IMR-90 (cell line): ENCODE measurements around the gene NFRKB. TPM values are rescaled to one million over a fixed set of nuclear protein-coding genes. Genes with fewer than 3 reads are reported as not detected.

Experiments
- ATAC-seq: fragments of 200-7000 bp; cut with Tn5 transposase; 2 replicates; pipeline ENCODE4 v1.9.1; 2020; ENCODE audit warnings: low read depth, mild to moderate bottlenecking, moderate library complexity
- BruUV-seq: library from RNA; stranded (reverse); fragments of 400-500 nt; replicated peaks from 2 replicates; lab custom pipeline; 2021; lab: Mats Ljungman, UMichigan
- CTCF ChIA-PET: fragments of 300-600 bp; formaldehyde crosslinking; extraction: SDS; loops from one replicate; lab custom pipeline; 2021; ENCODE audit warnings: antibody characterized with exemption; lab: Yijun Ruan, JAX
- POLR2A ChIA-PET: fragments of 300-600 bp; sonication (Branson Sonifier 250); formaldehyde crosslinking; loops from one replicate; lab custom pipeline; 2022; ENCODE audit warnings: antibody characterized with exemption; ENCODE audit not compliant: unreplicated experiment; lab: Charles Lee
- DNase-seq: peaks from one replicate; pipeline ENCODE4 v3.0.0; 2013
- H2AFZ ChIP-seq: replicated peaks from 2 replicates; pipeline ENCODE3; 2013; ENCODE audit warnings: low read length, mild to moderate bottlenecking; ENCODE audit not compliant: poor library complexity
- H2AK5ac ChIP-seq: 2 replicates; pipeline ENCODE4 v1.6.1; 2013; ENCODE audit warnings: low read depth, low read length, inconsistent platforms
- H2AK9ac ChIP-seq: replicated peaks from 2 replicates; pipeline ENCODE3; 2013; ENCODE audit warnings: mild to moderate bottlenecking, low read depth, low read length, moderate library complexity; ENCODE audit not compliant: poor library complexity
- H2BK120ac ChIP-seq: 2 replicates; pipeline ENCODE4 v1.6.1; 2013; ENCODE audit warnings: low read depth, low read length, inconsistent platforms
- H2BK15ac ChIP-seq: 3 replicates; pipeline ENCODE4 v1.6.1; 2013; ENCODE audit warnings: low read depth, low read length, inconsistent platforms
- H2BK20ac ChIP-seq: 2 replicates; pipeline ENCODE4 v1.6.1; 2013; ENCODE audit warnings: low read depth, mild to moderate bottlenecking, inconsistent platforms, low read length, moderate library complexity
- H2BK5ac ChIP-seq: 2 replicates; pipeline ENCODE4 v1.6.1; 2013; ENCODE audit warnings: mild to moderate bottlenecking, low read depth, low read length, inconsistent platforms; ENCODE audit not compliant: poor library complexity, severe bottlenecking
- H3K14ac ChIP-seq: replicated peaks from 2 replicates; pipeline ENCODE4 v1.6.1; 2013; ENCODE audit warnings: low read depth, low read length, inconsistent platforms
- H3K18ac ChIP-seq: 2 replicates; pipeline ENCODE4 v1.6.1; 2013; ENCODE audit warnings: low read depth, low read length, control low read depth
- H3K23ac ChIP-seq: 2 replicates; pipeline ENCODE4 v1.6.1; 2013; ENCODE audit warnings: low read depth, low read length, inconsistent platforms
- H3K27ac ChIP-seq: 2 replicates; pipeline ENCODE4 v1.5.1; 2013; ENCODE audit warnings: mild to moderate bottlenecking, control low read depth, low read length; ENCODE audit not compliant: insufficient read depth
- H3K27me3 ChIP-seq: 2 replicates; pipeline ENCODE4 v1.6.1; 2013; ENCODE audit warnings: low read length; ENCODE audit not compliant: control insufficient read depth, insufficient read depth
- H3K36me3 ChIP-seq: 2 replicates; pipeline ENCODE4 v1.6.1; 2013; ENCODE audit warnings: low read length, mixed read lengths; ENCODE audit not compliant: control insufficient read depth, insufficient read depth
- H3K4ac ChIP-seq: 2 replicates; pipeline ENCODE4 v1.6.1; 2013; ENCODE audit warnings: low read depth, low read length, inconsistent platforms
- H3K4me1 ChIP-seq: 2 replicates; pipeline ENCODE4 v1.6.1; 2013; ENCODE audit warnings: low read length, mixed read lengths; ENCODE audit not compliant: control insufficient read depth, insufficient read depth
- H3K4me2 ChIP-seq: 2 replicates; pipeline ENCODE4 v1.6.1; 2013; ENCODE audit warnings: low read depth, mild to moderate bottlenecking, control low read depth, low read length, moderate library complexity
- H3K4me3 ChIP-seq: 2 replicates; pipeline ENCODE4 v1.5.1; 2013; ENCODE audit warnings: low read depth, mild to moderate bottlenecking, control low read depth, low read length, moderate library complexity; ENCODE audit not compliant: insufficient read depth
- H3K56ac ChIP-seq: 2 replicates; pipeline ENCODE4 v1.6.1; 2013; ENCODE audit warnings: low read length, inconsistent platforms; ENCODE audit not compliant: insufficient read depth; ENCODE audit errors: extremely low read depth
- H3K79me1 ChIP-seq, 2 experiments: 2 replicates each; pipeline ENCODE4 v1.6.1; 2013; ENCODE audit warnings: low read length in 2 of 2, inconsistent platforms in 1 of 2, low read depth in 1 of 2
- H3K9ac ChIP-seq: 2 replicates; pipeline ENCODE4 v1.6.1; 2013; ENCODE audit warnings: low read depth, low read length, control low read depth
- H3K9me1 ChIP-seq: 2 replicates; pipeline ENCODE4 v1.6.1; 2013; ENCODE audit warnings: low read length, inconsistent platforms; ENCODE audit not compliant: insufficient read depth
- H3K9me3 ChIP-seq: 2 replicates; pipeline ENCODE4 v1.6.1; 2013; ENCODE audit warnings: low read length; ENCODE audit not compliant: control insufficient read depth, insufficient read depth
- H4K20me1 ChIP-seq: 2 replicates; pipeline ENCODE4 v1.6.1; 2013; ENCODE audit warnings: low read length, inconsistent platforms; ENCODE audit not compliant: insufficient read depth
- H4K5ac ChIP-seq: 2 replicates; pipeline ENCODE4 v1.6.1; 2013; ENCODE audit warnings: mild to moderate bottlenecking, low read depth, low read length, control low read depth
- H4K8ac ChIP-seq, 2 experiments: 2 replicates each; pipeline ENCODE4 v1.6.1; 2013; ENCODE audit warnings: low read depth in 2 of 2, low read length in 2 of 2, control low read depth in 1 of 2, inconsistent platforms in 1 of 2
- H4K91ac ChIP-seq: 2 replicates; pipeline ENCODE4 v1.6.1; 2013; ENCODE audit warnings: low read depth, low read length, inconsistent platforms; ENCODE audit not compliant: insufficient read depth
- BHLHE40 ChIP-seq: fragments of 150-350 bp; IDR thresholded peaks from 2 replicates; pipeline ENCODE4 v1.6.1; 2016; ENCODE audit warnings: mild to moderate bottlenecking, low read depth, low read length
- CEBPB ChIP-seq: IDR thresholded peaks from 2 replicates; pipeline ENCODE4 v1.6.1; 2012; ENCODE audit warnings: low read depth, low read length, improper control_type of control experiment
- CTCF ChIP-seq: conservative IDR thresholded peaks from 2 replicates; pipeline ENCODE4 v1.5.1; 2012; ENCODE audit warnings: mild to moderate bottlenecking, low read depth, low read length, improper control_type of control experiment
- FOS ChIP-seq: fragments of 150-350 bp; IDR thresholded peaks from 2 replicates; pipeline ENCODE4 v1.6.1; 2016; ENCODE audit warnings: low read depth, low read length
- MAFK ChIP-seq: IDR thresholded peaks from 2 replicates; pipeline ENCODE4 v1.6.1; 2012; ENCODE audit warnings: low read depth, low read length, improper control_type of control experiment
- MAZ ChIP-seq: IDR thresholded peaks from 2 replicates; pipeline ENCODE4 v1.6.1; 2012; ENCODE audit warnings: low read depth, mild to moderate bottlenecking, low read length, improper control_type of control experiment, moderate library complexity, borderline replicate concordance
- MXI1 ChIP-seq: IDR thresholded peaks from 2 replicates; pipeline ENCODE4 v1.6.1; 2012; ENCODE audit warnings: low read depth, mild to moderate bottlenecking, low read length, moderate library complexity, borderline replicate concordance
- NFE2L2 ChIP-seq: fragments of 150-350 bp; IDR thresholded peaks from 2 replicates; pipeline ENCODE4 v1.6.1; 2016; ENCODE audit warnings: low read depth, mild to moderate bottlenecking, low read length
- RAD21 ChIP-seq: IDR thresholded peaks from 2 replicates; pipeline ENCODE4 v1.6.1; 2012; ENCODE audit warnings: low read length, improper control_type of control experiment
- USF2 ChIP-seq: fragments of 150-350 bp; IDR thresholded peaks from 2 replicates; pipeline ENCODE4 v1.6.1; 2017; ENCODE audit warnings: mild to moderate bottlenecking, antibody characterized with exemption, low read length, low read depth
- WGBS, 2 experiments: methylation state at CpG; one replicate each; pipeline versions ENCODE4 v1.1.5 to v1.1.7; 2013; ENCODE audit warnings: missing lambda C conversion rate in 2 of 2; ENCODE audit not compliant: insufficient read length in 1 of 2; ENCODE audit errors: extremely low coverage in 2 of 2; 5-methylcytosine and 5-hydroxymethylcytosine counted together
- dilution Hi-C: fragments of 300-500 bp; cut with HindIII; formaldehyde crosslinking; loops from one replicate; pipeline ENCODE4 v1.14.3; 2018; ENCODE audit warnings: low sequenced_read_pairs; ENCODE audit not compliant: unreplicated experiment
- in situ Hi-C: fragments of 300-500 bp; cut with MboI; formaldehyde crosslinking; loops from 3 replicates; pipeline ENCODE4 v1.14.3; 2019; ENCODE audit warnings: low sequenced_read_pairs, inconsistent platforms, mixed read lengths
- intact Hi-C: fragments of 100-400 bp; cut with micrococcal nuclease; formaldehyde crosslinking; loops from 2 replicates; pipeline ENCODE4 v1.10.0; 2022
- polyA plus RNA-seq, 3 experiments: library from polyadenylated mRNA; depleted of rRNA; stranded (reverse); fragments of >200 nt; gene quantifications; 2 replicates each; pipeline ENCODE4 v1.2.3, GENCODE V29; 2012; ENCODE audit warnings: low replicate concordance in 1 of 3
- total RNA-seq: library from RNA; depleted of rRNA; stranded (reverse); fragments of >200 nt; gene quantifications from 2 replicates; pipeline ENCODE4 v1.2.3, GENCODE V29; 2012

The NFRKB gene
- total and polyA plus RNA-seq, 2 of the 4 experiments (the other 2 are of a cell fraction): 15.2 to 28.9 TPM

- Histone ChIP-seq H2AFZ (no peak overlapping the region), H2BK5ac (no peak overlapping the region), H4K20me1 (peaks cover 4% of the 10 kb centered on the region; the same call in 1 of the 2 replicates), H3K36me3 (peaks cover 5% of the 10 kb centered on the region), H2BK20ac (no peak overlapping the region), H3K4ac (no peak overlapping the region), H3K56ac (no peak overlapping the region), H3K79me1 (no peaks in the 10 kb centered on the region), H3K14ac (no peak overlapping the region), H2AK9ac (no peak overlapping the region), H2AK5ac (no peak overlapping the region), H3K27ac (no peak overlapping the region), H4K8ac (no peak overlapping the region), H4K91ac (no peak overlapping the region), H3K9me3 (no peaks in the 10 kb centered on the region), H3K9me1 (no peaks in the 10 kb centered on the region), H3K23ac (no peak overlapping the region), H3K9ac (no peak overlapping the region), H3K4me3 (no peak overlapping the region), H3K4me2 (no peak overlapping the region), H3K27me3 (no peaks in the 10 kb centered on the region), H3K18ac (no peak overlapping the region), H2BK15ac (no peak overlapping the region), H3K4me1 (no peaks in the 10 kb centered on the region), H2BK120ac (no peak overlapping the region), H4K5ac (no peak overlapping the region)
- POLR2A ChIA-PET: no interaction called here
- in situ Hi-C loops (no loop called here), intact Hi-C loops (loop anchor here (1.0 to 2.0 kb wide), 4 partner anchors 80 to 291 kb away; partner anchors contain the start of gene PRDM10), dilution Hi-C loops (no loop called here)
- no peak for TF ChIP-seq CEBPB
- TF ChIP-seq BHLHE40: no peak
- no peak for TF ChIP-seq MXI1
- TF ChIP-seq FOS: no peak
- no peak for TF ChIP-seq MAFK
- no peak for TF ChIP-seq MAZ
- no peak for TF ChIP-seq CTCF
- no peak for TF ChIP-seq NFE2L2
- TF ChIP-seq USF2: no peak
- no peak for TF ChIP-seq RAD21
- no CpG with 5 or more reads among the region's 5 CpGs for WGBS, 2 experiments
- DNase-seq (no peak), ATAC-seq (no peak)
- BruUV-seq: no TSS peak
- CTCF ChIA-PET: interaction anchor here (0.7 to 1.9 kb wide), 8 partner anchors 9 to 223 kb away, joined by 3 to 11 read pairs (median 4); no protein-coding TSS in a partner anchor
Observed at GRCh38 chr11:129922674-129923073, 27.3 kb upstream of the NFRKB start.
